ENCODE data around the gene GLIS1. TPM values are rescaled to one million over a fixed set of nuclear protein-coding genes. Genes with fewer than 3 reads are reported as not detected.

GLIS1 gene
- total RNA-seq, 4 donors from 2014 or later = 0.59 to 3.9 (median 0.75) TPM

- H3K36me3 ChIP-seq = no peaks in the 10 kb centered on the region
- H3K4me1 ChIP-seq = no peaks in the 10 kb centered on the region
- WGBS, 2 donors = 80 to 83% methylated on average over 12 of the region's 12 CpGs
- H3K4me3 ChIP-seq = no peak overlapping the region
- no peaks in the 10 kb centered on the region for H3K27me3 ChIP-seq
- no peak for DNase-seq (ENCODE audit: low spot score in 2 of 2)
- H3K27ac ChIP-seq = no peak overlapping the region
- no peak for TF ChIP-seq POLR2A (IDR thresholded peaks at IDR 0.05)
- no peak for TF ChIP-seq CTCF (IDR thresholded peaks at IDR 0.05)
- no peak for TF ChIP-seq EP300 (IDR thresholded peaks at IDR 0.05)
- H3K9me3 ChIP-seq = no peaks in the 10 kb centered on the region
Observed at GRCh38 chr1:53730224-53730865, 8.6 kb downstream of the GLIS1 start.

GRCh38 chr1:53729456-53730223, 9.3 kb downstream of the GLIS1 start:
- WGBS, 2 donors = 78 to 79% methylated on average over 16 of the region's 16 CpGs
- no peak for TF ChIP-seq EP300 (IDR thresholded peaks at IDR 0.05)
- no peak for TF ChIP-seq POLR2A (IDR thresholded peaks at IDR 0.05)
- TF ChIP-seq CTCF (IDR thresholded peaks at IDR 0.05) = no peak
- H3K27ac ChIP-seq = no peak overlapping the region

GRCh38 chr1:53728702-53729455, 10.1 kb downstream of the GLIS1 start:
- Histone ChIP-seq H3K27me3 (no peaks in the 10 kb centered on the region), H3K27ac (no peak overlapping the region), H3K9me3 (no peaks in the 10 kb centered on the region), H3K4me1 (no peaks in the 10 kb centered on the region), H3K4me3 (no peak overlapping the region), H3K36me3 (no peaks in the 10 kb centered on the region)
- 73 to 81% methylated on average over 17 of the region's 17 CpGs for WGBS, 2 donors
- DNase-seq (ENCODE audit: low spot score in 2 of 2) = no peak
- TF ChIP-seq EP300 (IDR thresholded peaks at IDR 0.05) (no peak), CTCF (IDR thresholded peaks at IDR 0.05) (no peak), POLR2A (IDR thresholded peaks at IDR 0.05) (no peak)

More at GRCh38 chr1:53729456-53730223, 9.3 kb downstream of the GLIS1 start:
- Histone ChIP-seq H3K4me1 (no peaks in the 10 kb centered on the region), H3K9me3 (no peaks in the 10 kb centered on the region), H3K27me3 (no peaks in the 10 kb centered on the region), H3K36me3 (no peaks in the 10 kb centered on the region), H3K4me3 (no peak overlapping the region)
- DNase-seq (ENCODE audit: low spot score in 2 of 2) = no peak

- DNase-seq (ENCODE audit: low spot score in 2 of 2) = no peak
- no peak for TF ChIP-seq CTCF (IDR thresholded peaks at IDR 0.05)
- TF ChIP-seq EP300 (IDR thresholded peaks at IDR 0.05) = no peak
- no peak for TF ChIP-seq POLR2A (IDR thresholded peaks at IDR 0.05)
- Histone ChIP-seq H3K27me3 (no peaks in the 10 kb centered on the region), H3K4me1 (no peaks in the 10 kb centered on the region), H3K36me3 (no peaks in the 10 kb centered on the region), H3K9me3 (no peaks in the 10 kb centered on the region), H3K27ac (no peak overlapping the region), H3K4me3 (no peak overlapping the region)
- 76 to 81% methylated on average over 1 of the region's 1 CpG for WGBS, 2 donors
Observed at GRCh38 chr1:53728196-53728595, 10.8 kb downstream of the GLIS1 start.
